ENCODE results near the gene ERI2.
"Not testable (repeated sequence)": the region's sequence is repeated elsewhere in the genome, so short reads cannot be mapped to it uniquely, and the experiment has no call there.

Gene ERI2

DNA sequence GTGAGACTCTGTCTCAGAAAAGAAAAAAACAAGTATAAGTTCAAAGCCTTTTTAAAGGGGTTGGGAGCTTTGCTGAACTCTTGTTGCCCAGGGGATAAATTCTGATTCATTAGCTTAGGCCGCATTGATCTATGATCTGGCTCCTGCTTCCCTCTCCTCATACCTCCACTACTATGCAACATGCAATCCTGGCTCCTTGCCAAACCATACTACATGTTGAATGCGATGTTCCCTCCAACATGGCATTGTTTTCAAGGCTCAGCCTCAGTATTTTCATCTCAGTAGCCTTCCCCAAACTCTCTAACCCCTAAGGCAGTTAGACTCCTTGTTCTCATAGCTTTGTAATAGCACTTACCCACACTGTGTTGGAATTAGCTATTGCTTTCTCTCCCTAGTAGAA is 6.2 kb upstream of the ERI2 start:
- no peak for DNase-seq

DNA sequence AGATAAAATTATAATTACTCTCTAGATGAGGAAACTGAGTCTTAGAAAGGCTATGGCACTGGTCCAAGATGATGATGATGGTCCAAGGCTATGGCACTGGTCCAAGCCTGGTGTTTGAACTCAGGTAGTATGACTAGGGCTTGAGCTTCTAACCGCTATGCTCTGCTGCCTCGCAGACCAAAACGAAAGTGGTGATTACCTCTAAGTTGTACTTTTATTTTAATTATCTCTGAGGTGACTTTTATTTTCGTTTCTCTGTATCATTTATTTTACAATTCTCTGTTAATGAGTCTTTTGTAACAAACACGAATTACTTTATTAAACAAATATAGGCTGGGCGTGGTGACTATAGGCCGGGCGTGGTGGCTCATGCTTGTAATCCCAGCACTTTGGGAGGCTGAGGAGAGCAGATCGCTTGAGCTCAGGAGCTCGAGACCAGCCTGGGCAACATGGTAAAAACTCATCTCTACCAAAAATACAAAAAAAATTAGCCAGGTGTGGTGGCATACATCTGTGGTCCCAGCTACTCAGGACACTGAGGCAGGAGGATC is 5.7 kb upstream of the ERI2 start:
- DNase-seq: no peak

DNA sequence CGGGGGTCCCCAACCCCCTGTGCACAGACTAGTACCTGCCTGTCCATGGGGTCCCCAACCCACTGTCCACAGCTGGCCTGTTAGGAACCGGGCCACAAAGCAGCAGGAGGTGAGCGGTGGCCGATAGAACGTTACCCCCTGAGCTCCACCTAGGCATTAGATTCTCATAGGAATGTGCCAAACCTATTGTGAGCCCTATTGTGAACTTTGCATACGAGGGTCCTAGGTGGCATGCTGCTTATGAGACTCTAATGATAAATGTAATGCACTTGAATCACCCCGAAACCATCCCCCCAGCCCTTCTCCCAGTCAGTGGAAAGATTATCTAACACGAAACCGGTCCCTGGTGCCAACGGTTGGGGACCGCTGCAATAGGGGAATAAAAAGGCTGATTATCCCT is 1.6 kb upstream of the ERI2 start:
- no peak for DNase-seq

DNA sequence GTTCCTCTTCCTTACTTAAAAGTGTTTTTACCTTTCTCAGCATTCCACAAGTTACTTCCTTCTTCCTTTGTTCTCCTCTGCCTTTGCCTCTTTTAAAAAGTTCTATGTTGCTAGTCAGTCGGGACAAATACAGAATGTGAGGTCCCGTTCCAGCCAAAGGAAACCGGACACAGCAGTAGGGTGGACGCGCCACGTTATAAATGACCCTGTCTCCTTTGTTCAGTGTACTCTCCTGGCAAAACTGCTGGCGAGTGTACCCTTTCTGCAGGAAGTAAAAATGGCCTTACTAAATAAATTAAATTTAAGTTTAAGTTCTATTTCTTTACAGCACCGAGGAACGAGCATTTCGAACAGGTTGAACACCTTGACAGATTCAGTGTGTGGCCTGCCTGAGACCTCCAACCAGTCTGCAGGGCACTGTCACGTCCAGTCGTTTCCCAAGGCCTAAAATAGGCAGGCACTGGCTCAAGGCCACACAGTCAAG is 546 bp downstream of the ERI2 start:
- not testable (repeated sequence) for DNase-seq

DNA sequence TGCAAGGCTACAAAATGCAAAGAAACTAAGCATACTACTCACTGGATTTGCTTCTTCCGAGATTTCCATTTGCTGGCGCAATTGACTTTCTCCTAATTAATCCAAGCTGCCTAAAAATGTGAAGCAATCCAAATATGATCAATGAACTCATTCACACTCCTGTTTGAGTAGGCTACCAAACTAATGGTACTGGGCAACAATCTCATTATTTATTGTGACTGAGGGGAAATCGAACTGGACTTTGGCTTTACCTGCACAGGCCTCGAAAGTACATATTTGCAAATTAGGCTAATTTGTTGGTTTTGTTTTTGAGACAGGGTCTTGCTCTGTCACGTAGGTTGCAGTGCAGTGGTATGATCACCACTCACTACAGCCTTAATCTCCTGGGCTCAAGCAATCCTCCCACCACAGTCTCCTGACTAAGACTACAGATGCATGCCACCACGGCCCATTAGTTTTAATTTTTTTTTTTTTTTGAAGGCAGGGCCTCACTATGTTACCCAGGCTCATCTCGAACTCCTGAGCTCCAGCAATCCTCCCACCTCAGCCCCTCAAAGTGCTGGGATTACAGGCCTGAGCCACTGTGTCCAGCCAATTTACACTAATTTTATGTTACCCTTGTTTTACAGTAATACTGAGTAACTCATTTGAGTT is 2.6 kb downstream of the ERI2 start:
- no peak for DNase-seq

DNA sequence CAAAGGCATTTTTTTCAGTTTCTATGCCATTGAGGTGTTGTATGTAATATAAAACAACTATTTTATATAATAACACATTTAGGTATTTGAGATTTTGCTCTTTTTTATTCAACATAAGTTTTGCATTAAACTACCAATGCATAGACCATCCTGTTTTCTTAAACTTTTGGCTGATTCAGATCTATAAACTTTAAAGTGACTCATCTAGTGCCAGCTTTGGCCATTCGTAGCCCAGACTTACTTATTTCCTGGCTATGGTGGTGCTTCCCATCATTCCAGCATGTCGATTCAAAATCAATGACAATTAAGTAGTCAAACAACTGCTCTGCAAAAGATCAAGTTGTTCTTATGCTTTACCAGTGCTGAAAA is 3.1 kb downstream of the ERI2 start:
- DNase-seq: no peak

DNA sequence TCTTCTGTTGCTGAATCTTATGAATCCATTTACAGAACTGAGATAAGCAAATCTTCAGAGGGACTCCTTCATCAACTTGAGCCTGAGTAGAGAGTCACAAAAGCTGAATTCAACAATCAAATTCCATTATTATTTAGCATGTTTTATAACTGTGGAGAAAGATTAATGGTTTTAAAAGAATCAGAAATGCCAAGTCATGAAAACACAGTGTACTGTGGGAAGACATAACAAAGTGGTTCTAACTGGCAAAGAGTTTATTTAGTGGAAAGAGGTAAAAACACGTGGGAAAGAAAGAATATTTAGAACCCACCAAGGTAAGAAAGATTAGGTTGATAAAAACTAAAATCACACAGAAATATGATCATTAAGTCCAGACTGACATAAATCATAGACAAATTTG is 5.0 kb downstream of the ERI2 start:
- DNase-seq: no peak

DNA sequence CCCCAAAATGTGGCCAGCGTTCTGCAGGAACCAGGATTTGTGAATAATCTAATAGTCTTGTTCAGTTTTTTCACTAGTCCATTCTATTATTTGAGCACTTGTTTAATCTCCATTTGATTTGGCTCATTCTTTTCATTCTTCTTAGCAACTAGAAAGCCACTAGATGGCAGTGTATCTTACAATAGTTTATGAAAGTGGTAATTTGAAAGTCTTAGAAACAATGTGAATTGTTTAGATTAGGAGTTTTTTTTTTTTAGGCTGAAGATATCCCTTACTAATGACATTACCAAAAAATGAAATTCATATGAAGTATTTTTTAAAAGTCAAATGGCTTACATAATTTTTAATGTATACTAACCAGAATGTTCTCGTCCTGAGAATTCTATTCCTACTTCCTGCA is 6.7 kb downstream of the ERI2 start:
- DNase-seq: peak in 1 of 2 donors; percentile 19

DNA sequence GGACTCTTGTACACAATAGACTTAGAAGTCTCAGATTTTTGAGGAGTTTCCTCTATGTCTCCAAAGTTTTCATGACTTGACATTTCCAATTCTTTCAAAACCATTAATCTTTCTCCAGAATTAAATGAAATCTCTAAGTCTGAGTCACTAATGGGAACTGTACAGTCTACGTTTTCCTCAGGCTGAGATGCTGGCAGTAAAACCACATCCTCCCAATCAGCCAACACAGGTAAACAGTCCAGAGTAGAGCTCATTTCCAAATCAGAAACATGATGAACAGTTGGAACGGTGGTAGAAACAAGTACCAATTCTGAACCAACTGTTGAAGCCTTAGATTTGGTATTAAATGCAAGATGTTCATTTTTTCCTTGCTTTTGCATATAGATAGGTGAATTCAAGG is 7.9 kb downstream of the ERI2 start:
- no peak for DNase-seq

DNA sequence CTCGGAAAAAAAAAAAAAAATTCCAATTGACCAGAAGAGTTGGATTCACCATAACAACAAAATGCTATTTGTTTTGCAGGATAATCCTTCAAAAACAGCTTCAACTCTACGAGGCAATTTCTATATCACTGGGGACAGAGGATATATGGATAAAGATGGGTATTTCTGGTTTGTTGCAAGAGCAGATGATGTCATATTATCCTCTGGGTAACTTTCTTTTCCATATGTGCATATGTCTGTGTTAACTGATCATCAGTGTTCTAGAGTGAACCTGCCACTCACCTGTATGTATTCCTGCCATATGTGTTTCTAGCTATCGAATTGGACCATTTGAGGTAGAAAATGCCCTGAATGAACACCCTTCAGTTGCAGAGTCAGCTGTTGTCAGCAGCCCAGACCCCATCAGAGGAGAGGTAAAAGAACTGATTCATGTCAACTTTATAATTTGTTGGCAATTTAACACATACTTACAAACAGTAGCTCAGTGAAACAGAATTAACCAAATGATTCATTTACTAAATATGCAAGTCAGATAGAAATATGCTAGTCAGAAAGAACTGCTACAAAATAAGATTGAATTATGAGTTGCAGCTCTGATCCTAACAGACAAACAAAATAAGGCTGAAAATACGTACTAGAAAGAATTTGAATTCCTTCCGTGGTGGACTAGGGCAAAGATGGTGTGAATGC is 14.2 kb downstream of the ERI2 start:
- DNase-seq: no peak

DNA sequence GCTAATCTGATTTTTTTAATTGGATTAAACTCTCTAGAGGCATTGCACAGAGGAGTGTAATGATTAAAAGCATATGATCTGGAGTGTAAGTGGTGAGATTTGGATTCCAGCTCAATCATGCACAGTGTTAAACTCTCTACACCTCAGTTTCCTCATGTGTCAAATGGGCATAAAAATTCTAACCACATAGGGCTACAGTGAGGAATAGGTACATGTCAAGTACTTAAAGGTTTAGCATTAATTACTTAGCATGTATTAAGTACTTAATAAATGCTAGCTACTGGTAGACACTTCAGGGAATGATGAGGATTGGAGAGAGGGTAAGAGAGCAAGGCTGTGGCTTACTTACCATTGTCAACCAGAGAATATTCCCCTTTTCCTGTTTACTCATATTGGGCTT is 17.1 kb downstream of the ERI2 start:
- DNase-seq: no peak

DNA sequence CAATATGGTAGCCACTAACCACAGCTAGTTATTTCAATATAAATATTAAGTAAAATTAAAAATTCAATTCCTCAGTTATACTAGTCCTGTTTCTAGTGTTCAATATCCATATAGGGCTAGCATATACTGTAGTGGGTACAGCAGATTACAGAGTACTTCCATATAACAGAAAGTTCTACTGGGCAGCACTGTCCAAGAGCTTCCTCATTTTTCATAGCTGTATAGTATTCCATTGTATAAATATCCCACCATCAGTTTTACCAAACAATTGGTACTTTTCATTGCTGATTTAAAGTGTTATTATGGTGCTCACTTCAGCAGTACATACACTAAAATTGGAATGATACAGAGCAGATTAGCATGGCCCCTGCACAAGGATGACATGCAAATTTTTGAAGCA is 22.1 kb downstream of the ERI2 start:
- no peak for DNase-seq

DNA sequence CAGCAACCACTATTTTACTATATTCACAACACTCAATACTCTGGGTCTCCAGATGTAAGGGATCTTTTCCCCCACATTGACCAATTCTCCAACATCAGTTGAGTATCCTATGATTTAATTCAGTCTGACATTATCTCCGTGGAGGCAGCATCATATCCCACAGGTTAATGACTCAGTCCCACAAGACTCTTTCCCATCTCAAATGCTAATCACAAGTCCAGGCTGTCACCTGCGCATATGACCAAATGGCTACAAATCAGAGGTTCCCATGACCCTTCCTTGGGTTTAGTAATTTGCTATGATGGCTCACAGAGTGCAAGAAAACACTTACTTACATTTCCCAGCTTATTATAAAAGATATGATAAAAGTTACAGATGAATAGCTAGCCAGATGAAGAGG is 23.8 kb downstream of the ERI2 start:
- no peak for DNase-seq

DNA sequence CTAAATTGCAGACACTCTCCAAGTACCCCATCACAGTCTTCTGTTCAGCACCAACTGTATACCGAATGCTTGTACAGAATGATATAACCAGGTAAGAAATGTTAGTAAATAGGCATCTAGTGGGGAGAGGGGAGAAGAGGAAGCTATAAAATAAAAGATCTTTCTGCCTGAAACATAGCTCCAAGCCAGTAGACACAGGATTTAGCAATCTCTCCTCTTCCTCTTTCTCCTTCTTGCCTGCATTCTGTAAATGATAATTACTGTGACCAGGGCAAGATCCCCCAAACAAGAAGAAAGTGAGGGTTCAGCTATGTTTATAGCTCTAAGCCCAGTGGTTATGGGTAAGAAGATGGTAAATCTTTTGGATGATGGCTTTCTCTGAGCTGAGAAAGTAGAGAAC is 24.6 kb downstream of the ERI2 start:
- DNase-seq: no peak

DNA sequence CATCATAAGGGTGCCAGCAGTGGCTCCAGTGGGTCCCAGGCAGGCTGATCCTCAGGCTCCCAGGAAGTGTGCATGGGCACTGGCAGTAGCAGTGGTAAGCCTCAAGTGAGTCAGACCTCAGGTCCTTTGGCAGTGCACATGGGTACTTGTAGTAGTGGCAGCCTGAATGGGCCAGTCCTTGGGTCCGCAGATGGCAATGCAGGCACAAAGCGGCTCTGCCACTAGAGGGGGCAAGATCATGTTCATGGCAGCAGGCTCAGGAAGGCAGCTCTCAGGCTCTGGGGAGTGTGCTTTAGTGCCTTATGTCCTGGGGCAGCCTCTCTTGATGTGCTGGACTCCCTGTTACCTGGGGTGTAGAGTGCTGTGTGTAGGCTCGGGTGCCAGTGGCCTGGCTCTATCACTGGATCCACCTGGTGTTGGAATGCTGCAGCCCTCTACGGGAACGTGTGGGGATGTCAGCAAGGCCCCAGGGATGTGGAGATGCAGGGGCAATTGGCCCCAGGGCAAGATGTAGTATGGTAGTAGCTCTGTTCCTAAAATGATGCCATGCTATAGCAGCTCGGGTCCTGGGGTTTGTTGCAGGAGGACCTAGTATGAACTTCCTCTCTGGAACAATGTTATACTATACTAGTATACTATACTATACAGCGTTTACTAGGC is 31.4 kb downstream of the ERI2 start:
- peak; percentile 9 to 55 for DNase-seq

DNA sequence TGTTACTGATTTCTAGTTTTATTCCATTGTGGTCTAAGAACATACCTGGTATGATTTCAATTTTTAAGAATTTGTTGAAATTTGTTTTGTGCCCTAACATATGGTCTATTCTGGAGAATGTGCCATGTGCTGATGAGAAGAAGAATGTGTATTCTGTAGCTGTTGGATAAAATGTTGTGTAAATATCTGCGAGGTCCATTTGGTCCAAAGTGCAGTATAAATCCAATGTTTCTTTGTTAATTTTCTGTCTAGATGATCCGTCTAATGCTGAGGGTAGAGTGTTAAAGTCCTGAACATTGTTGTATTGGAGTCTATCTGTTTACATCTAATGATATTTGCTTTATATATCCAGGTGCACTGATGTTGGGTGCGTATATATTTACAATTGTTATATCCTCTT is 32.6 kb downstream of the ERI2 start:
- no peak for DNase-seq

DNA sequence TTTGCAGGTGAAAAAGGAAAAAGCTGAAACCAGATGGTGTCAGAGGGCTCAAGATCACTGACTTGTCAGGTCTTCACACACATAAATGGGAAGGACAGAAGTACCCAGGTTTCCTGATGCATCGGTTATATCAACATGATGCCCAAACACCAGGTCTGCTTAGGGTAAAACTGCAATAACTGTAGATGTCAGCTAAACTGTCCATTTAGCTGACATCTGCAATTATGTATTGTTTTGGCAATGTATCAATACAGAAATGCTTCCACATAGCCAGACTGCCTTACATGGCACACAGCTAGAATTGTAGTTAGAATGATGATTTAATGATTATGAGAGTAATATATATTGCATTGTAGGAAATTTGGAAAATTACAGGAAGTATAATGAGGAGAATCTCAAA is 37.5 kb downstream of the ERI2 start:
- no peak for DNase-seq

DNA sequence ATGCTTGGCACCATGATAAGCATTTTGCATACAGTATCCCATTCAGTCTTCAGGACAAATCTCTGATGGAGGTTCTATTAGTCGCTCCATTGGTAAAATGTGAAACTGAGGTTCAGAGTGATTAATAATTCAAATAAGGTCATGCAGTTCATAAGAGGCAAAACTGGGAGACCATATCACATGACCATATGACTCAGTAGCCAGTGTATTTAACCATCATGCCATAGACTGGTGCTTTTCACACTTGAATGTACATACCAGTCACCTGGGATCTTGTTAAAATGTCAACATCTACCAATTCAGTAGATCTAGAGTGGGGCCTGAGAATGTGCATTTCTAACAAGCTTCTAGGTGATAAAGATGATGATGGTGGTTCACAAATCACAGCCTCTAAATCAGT is 38.2 kb downstream of the ERI2 start:
- DNase-seq: no peak

DNA sequence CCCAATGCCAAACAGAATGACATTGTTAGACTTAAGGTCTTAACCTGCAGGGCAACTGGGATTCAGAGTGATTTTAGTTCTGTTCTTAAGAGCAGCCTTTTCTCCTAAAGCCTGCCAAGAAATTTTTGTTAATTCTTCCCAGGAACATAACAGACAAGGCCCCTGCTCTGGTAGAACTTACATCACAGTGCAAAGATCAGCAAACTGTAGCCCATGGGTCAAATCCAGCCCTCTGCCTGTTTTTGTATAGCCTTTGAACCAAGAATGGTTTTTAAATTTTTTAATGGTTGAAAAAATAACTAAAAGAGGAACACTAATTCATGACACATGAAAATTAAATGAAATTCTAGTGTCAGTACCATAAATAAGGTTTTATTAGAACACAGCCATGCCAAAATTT is 38.7 kb downstream of the ERI2 start:
- no peak for DNase-seq

DNA sequence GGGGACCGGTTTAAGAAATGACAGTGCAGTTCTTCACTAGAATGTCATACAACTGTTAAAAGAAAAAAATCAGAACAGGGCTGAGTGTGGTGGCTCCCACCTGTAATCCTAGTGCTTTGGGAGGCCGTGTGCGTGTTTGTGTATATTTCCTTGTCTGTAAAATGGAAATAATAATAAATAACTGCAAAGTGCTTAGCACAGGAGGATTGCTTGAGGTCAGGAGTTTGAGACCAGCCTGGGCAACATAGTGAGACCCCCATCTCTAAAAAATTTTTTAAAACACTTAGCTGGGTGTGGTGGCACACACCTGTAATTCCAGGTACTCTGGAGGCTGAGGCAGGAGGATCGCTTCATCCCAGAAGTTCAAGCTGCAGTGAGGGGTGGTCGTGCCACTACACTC is 40.0 kb downstream of the ERI2 start:
- DNase-seq: no peak

DNA sequence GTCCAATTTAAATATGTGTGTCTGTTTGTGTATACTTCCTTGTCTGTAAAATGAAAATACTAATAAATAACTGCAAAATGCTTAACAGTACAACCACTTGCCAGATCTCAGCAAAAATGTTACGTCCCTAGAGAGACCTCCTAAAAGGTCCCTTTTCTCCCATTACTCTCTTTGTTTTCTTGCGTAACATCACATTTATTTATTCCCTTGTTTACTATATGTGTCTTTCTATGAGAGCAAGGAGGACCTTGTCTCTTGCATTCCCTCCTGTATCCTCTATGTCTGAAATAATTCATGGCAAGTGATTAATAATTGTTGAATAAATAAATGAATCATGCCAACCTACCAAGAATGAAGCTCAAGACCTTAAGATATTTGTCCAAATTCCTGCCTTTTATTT is 40.5 kb downstream of the ERI2 start:
- no peak for DNase-seq

DNA sequence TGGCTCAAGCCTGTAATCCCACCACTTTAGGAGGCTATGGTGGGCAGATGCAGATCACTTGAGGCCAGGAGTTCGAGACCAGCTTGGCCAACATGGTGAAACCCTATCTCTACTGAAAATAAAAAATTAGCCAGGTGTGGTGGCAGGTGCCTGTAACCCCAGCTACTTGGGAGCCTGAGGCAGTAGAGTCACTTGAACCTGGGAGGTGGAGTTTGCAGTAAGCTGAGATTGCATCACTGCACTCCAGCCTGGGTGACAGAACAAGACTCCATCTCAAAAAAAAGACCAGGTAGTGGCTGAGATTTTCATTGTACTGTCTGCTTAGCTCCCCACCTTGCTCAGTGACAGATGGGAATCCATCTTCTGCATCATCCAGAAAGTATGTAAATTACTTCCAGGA is 41.8 kb downstream of the ERI2 start:
- DNase-seq: not testable (repeated sequence)

DNA sequence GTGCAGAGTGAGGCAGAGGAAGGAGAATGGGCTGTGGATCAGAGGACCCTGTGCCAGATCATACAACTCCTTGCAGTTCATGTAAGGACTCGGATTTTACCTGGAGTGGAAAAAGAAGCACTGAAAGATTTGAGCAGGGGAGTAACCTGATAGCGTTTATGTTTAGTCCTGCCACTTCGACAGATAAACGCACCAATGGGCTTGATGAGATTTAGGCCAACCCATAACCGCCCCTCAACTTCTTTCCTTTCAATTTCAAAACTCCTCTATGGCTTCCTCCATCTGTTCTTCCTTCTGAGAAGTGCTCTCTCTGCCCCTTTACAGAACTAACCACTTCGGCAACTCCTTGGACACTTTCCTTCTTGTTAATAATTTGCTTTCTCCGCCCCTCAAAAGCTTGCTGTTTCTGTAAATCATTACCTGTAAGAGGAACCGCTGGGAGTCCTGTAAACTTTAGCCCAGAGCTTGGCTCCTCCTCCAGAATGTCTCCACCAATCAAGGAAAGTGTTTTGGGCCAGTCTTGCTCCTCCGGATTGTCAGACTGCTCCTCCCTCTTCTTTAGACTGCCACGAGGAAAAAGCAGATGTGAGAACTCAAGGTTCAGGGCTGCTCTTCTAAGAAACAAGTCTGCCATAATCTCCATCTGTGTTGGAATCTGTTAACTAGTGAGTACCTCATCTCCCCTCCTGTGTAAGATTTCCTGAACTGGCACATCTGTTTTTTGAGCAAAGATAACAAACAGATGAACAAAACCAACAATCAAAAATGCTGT is 42.6 kb downstream of the ERI2 start, which contains the start of gene ACSM3:
ACSM3 (plus strand) TSS at position 554 of the 772 bp plus-strand sequence. CDS start 6,021 bp downstream, outside the sequence.
- DNase-seq: peak in 1 of 2 donors; percentile 85
